GM10266 (cell line): ENCODE data around the gene PLPP7.

Experiments
- DNase-seq: peaks from one replicate; pipeline ENCODE4 v3.0.0; 2012; ENCODE audit errors: extremely low spot score
- TF ChIP-seq, protein P1 (sequence below): IDR thresholded peaks from 2 replicates; pipeline ENCODE4 v1.5.1; 2012; ENCODE audit warnings: mild to moderate bottlenecking, low read depth; ENCODE audit not compliant: control insufficient read depth, insufficient read depth; ENCODE audit errors: missing control alignments

Gene PLPP7

DNA sequence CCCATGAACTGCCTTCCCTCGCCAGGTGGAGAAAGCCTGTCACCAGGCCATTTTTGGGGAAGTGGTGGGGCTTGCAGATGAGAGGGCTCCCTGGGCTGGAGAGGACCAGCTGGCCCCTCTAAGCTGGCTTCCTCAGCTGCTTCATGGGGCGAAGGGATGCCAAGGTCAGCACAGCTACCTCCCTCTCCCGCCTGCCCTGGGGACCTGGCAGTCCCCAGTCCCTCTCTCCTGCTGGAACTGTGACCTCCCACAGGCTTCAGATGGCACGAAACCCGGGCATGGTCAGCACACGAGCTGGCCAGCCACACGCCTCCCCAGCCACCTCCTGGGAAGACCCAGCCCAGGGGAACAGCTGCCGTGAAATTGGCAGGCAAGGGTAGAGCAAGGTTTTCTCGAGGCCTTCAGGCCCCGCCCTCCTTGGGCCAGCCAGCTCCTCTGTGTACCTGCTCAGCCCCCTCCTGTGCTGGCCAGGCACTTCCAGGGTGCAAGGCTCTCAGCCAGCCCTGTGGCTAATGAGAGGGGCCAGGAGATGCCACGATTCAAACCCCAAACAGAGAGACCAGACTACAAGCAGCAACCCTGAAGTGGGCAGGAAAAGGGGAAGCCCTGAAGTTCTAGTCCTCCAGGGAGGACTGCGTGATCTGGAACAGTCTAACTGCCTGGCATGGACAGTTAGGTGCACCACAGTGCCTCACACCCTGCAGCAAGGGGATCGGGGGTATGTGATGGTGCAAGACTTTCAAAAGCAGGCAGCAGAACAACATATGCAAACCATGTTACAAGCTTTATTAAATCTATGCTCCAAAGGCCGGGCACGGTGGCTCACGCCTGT, 12.9 kb downstream of the PLPP7 start:
- DNase-seq = no peak
- TF ChIP-seq, protein P1, sequence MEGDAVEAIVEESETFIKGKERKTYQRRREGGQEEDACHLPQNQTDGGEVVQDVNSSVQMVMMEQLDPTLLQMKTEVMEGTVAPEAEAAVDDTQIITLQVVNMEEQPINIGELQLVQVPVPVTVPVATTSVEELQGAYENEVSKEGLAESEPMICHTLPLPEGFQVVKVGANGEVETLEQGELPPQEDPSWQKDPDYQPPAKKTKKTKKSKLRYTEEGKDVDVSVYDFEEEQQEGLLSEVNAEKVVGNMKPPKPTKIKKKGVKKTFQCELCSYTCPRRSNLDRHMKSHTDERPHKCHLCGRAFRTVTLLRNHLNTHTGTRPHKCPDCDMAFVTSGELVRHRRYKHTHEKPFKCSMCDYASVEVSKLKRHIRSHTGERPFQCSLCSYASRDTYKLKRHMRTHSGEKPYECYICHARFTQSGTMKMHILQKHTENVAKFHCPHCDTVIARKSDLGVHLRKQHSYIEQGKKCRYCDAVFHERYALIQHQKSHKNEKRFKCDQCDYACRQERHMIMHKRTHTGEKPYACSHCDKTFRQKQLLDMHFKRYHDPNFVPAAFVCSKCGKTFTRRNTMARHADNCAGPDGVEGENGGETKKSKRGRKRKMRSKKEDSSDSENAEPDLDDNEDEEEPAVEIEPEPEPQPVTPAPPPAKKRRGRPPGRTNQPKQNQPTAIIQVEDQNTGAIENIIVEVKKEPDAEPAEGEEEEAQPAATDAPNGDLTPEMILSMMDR = no peak

DNA sequence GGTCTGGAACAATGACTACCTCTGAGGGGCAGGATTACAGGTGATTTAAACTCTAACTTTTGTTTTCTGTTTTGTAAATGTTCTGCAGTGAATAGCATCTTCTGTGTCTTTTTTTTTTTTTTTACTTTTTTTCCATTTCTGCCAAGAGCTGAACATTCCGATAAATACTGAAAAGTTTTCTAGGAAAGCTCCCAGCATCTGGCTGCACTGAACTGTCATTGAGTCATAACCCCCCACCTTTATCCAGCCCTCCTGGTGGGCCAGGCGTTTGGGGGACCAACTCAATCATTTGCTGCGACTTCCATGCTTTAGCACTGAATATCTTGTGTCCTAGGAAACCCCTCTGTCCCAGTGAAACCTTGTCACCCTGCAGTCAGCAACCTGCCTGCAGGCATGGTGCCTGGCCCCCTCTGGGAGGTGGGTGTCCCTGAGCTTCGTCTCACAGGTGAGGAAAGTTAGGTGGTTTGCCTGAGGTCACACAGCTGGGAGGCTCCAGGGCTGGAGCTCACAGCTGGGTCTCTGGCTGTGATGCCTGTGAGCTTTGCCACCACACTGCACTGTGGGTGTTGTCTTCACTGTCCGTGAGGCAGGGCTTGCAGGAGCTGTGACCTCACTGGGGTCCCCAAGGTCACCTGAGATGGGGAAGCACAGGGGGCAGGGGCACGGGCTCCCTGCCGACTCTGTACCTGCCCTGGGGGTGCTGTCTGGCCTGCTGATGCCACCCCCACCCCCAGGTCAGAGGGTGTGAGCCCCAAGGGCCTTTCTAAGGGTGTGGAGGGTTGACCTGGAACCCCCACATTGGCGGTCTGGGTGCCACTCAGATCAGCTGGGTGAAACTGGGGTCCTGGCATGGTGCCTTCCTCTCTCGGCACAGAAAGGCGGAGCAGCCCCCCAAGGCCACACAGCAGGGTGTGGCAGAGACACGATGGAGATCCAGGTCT, 14.1 kb downstream of the PLPP7 start:
- TF ChIP-seq, protein P1 = no peak
- no peak for DNase-seq

DNA sequence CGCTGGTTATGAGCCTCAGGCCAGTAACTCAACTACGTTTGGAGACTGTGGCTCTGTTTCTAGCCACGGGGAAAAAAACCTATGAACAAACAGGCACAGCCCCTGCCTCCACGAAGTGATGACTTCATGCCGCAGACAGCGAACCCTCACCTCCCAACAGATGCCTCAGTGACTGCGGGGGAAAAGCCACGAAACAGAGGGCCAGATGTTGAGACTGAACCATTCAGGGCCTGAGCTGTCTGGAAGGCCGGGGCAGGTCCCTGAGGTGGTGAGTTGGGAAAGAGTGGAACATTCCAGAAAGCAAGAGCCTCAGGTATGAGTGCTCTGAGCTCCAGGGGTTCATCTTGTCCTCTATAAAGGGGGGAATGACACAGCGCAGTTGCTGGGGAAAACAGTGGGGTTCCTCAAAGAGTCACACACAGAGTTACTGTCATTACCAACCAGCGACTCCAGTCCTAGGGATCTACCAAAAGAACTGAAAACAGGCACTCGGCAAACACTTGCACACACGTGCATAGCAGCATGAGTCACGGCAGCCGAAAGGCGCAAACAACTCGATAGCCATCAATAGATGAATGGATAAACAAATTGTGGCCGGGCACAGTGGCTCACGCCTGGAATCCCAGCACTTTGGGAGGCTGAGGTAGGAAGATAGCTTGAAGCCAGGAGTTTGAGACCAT, 15.3 kb downstream of the PLPP7 start:
- TF ChIP-seq, protein P1 = no peak
- DNase-seq = no peak

DNA sequence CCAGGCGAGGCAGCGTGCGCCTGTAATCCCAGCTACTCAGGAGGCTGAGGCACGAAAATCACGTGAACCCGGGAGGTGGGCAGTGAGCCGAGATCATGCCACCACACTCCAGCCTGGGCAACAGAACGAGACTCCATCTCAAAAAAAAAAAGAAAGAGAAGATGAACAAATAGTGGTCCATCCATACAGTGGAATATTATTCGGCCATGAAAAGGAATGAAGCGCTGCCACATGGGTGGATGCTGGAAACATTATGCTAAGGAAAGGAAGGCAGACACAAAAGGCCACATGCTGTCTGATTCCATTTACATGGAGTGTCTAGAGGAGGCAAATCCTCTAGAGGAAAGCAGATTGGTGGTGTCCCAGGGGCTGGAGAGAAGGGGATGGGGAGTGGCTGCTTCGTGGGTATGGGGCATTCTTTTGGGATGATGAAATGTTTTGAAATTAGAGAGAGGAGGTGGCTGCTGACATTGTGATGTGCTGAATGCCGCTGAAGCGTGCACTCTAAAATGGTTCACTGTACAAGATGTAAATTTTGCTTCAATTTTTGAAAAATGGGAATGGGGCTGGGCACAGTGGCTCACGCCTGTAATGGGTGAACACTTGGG, 17.0 kb downstream of the PLPP7 start:
- DNase-seq = no peak
- TF ChIP-seq, protein P1 = no peak

DNA sequence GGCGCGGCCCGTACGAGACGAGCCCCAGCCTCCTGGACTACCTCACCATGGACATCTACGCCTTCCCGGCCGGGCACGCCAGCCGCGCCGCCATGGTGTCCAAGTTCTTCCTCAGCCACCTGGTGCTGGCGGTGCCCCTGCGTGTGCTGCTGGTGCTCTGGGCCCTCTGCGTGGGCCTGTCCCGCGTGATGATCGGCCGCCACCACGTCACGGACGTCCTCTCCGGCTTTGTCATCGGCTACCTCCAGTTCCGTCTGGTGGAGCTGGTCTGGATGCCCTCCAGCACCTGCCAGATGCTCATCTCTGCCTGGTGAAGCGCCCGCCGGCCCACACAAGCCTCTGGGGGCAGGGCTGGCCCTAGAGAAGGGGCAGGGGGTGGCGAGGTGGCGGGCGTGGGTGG, 18.5 kb downstream of the PLPP7 start:
- TF ChIP-seq, protein P1 = no peak
- DNase-seq = no peak

DNA sequence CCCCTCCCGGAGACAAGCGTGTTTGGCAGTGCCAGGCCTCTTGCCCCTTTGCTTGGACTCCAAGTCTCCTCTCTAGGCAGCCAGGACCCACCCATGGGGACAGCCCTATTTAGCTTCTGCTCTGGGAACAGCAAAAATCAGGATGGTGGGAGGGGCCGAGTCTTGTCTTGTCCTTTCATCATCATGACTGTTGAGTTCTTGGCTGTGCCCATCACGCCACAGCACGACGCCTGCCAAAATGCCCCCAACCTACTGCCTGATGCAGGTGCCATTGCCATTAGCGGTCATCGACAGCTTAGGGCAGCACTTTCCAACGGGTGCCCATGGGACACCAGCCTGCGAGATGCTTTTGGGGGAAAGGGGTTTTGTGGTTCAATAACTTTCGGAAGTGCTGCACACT, 18.9 kb downstream of the PLPP7 start:
- TF ChIP-seq, protein P1 = no peak
- DNase-seq = no peak
